ENCODE results near the gene CPSF6.

Gene CPSF6

GRCh38 chr12:69225251-69225910 lies 14.0 kb upstream of the CPSF6 start:
- Histone ChIP-seq H3K27ac (no peak overlapping the region), H3K4me3 (no peak overlapping the region)
- no peak for TF ChIP-seq CTCF (IDR thresholded peaks at IDR 0.05)
- DNase-seq (ENCODE audit: low spot score), result no peak

GRCh38 chr12:69231479-69231878 lies 7.9 kb upstream of the CPSF6 start:
- no peak for DNase-seq (ENCODE audit: low spot score)
- Histone ChIP-seq H3K4me3 (no peak overlapping the region), H3K27ac (no peak overlapping the region)
- no peak for TF ChIP-seq CTCF (IDR thresholded peaks at IDR 0.05)

- no peak for TF ChIP-seq CTCF (IDR thresholded peaks at IDR 0.05)
- peak overlapping the region; percentile 83 to 99 for H3K27ac ChIP-seq
- DNase-seq (ENCODE audit: low spot score), result no peak
- H3K4me3 ChIP-seq, result peak overlapping the region; percentile 98
These were observed 599 bp upstream of the CPSF6 start for GRCh38 chr12:69238589-69239351.

GRCh38 chr12:69239922-69240630 lies 707 bp downstream of the CPSF6 start:
- peak; percentile 79 for DNase-seq (ENCODE audit: low spot score)
- TF ChIP-seq CTCF (IDR thresholded peaks at IDR 0.05), result no peak
- Histone ChIP-seq H3K27ac (peak overlapping the region; percentile 83 to 99), H3K4me3 (peak overlapping the region; percentile 98)

- Histone ChIP-seq H3K27ac (peak overlapping the region; percentile 83 to 99), H3K4me3 (peak overlapping the region; percentile 98)
- TF ChIP-seq CTCF (IDR thresholded peaks at IDR 0.05), result no peak
- DNase-seq (ENCODE audit: low spot score), result no peak
These were observed 1.2 kb downstream of the CPSF6 start for GRCh38 chr12:69240631-69240995.

GRCh38 chr12:69241438-69242092 lies 2.2 kb downstream of the CPSF6 start:
- Histone ChIP-seq H3K4me3 (peak overlapping the region; percentile 98), H3K27ac (no peak overlapping the region)
- no peak for TF ChIP-seq CTCF (IDR thresholded peaks at IDR 0.05)
- no peak for DNase-seq (ENCODE audit: low spot score)
